Measurements from ENCODE around the gene ADGRE2.

GRCh38 chr19:14770944-14771839 lies 7.2 kb downstream of the ADGRE2 start:
- peak; percentile 65 for TF ChIP-seq ZIC2 (tag by site-specific recombination; IDR thresholded peaks at IDR 0.05)
- TF ChIP-seq, protein P1, sequence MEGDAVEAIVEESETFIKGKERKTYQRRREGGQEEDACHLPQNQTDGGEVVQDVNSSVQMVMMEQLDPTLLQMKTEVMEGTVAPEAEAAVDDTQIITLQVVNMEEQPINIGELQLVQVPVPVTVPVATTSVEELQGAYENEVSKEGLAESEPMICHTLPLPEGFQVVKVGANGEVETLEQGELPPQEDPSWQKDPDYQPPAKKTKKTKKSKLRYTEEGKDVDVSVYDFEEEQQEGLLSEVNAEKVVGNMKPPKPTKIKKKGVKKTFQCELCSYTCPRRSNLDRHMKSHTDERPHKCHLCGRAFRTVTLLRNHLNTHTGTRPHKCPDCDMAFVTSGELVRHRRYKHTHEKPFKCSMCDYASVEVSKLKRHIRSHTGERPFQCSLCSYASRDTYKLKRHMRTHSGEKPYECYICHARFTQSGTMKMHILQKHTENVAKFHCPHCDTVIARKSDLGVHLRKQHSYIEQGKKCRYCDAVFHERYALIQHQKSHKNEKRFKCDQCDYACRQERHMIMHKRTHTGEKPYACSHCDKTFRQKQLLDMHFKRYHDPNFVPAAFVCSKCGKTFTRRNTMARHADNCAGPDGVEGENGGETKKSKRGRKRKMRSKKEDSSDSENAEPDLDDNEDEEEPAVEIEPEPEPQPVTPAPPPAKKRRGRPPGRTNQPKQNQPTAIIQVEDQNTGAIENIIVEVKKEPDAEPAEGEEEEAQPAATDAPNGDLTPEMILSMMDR (tag by site-specific recombination; IDR thresholded peaks at IDR 0.05), result no peak
- TF ChIP-seq ZEB2 (tag by site-specific recombination; IDR thresholded peaks at IDR 0.05), result no peak
- TF ChIP-seq, protein P2, sequence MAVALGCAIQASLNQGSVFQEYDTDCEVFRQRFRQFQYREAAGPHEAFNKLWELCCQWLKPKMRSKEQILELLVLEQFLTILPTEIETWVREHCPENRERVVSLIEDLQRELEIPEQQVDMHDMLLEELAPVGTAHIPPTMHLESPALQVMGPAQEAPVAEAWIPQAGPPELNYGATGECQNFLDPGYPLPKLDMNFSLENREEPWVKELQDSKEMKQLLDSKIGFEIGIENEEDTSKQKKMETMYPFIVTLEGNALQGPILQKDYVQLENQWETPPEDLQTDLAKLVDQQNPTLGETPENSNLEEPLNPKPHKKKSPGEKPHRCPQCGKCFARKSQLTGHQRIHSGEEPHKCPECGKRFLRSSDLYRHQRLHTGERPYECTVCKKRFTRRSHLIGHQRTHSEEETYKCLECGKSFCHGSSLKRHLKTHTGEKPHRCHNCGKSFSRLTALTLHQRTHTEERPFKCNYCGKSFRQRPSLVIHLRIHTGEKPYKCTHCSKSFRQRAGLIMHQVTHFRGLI (tag by site-specific recombination; IDR thresholded peaks at IDR 0.05), result no peak
- TF ChIP-seq ZNF510 (tag by site-specific recombination; IDR thresholded peaks at IDR 0.05; ENCODE audit: insufficient replicate concordance), result no peak
- TF ChIP-seq KLF16 (tag by site-specific recombination; IDR thresholded peaks at IDR 0.05), result no peak

All from HEK293 (cell line).